ENCODE results near the gene PLA2G6. TPM values are rescaled to one million over a fixed set of nuclear protein-coding genes. Genes with fewer than 3 reads are reported as not detected.

Gene PLA2G6
- total RNA-seq, 1 donor = 19.7 TPM

DNA sequence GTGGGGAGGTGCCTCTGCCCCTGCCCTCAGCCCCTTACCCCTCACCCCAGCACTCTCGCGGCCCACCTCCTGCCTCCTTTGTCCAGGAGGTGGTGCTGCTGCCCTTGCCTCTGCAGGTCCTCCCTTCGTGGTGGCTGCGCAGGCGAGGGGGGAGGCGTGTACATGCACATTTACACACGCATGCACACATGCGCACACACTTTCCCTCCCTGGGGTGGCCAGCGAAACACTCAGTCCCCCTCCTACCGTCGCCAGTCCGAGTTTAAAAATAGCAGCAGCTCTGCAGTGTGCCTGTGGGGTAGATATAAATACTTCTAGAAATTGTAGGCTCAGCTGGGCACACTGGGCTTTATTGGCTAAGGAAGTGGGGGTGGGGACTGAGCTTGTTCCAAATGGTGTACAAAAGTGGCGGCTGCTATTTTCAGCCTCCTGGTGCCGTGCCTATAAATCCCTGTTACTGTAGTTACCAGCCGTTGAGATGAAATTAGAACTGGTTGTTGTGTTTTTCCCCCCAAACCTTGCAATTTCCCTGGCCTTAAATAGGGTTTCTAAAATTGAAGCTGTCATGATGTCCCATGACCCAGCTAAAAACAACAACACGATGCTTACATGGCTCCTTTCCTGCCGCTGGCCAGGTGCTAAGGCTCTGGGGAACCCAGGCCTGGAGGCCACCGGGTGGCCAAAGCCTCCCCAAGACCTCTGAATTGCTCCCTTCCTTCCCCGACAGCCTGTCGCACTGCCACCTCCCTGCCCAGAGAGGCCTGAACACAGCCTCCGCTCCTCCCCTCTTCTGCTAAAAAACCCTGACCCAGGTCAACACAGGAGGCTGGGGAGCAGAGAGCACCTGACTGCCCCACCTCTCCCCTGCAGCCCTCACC, 112.0 kb downstream of the PLA2G6 start:
- Histone ChIP-seq H3K4me1 (ENCODE audit: insufficient read depth, low read length) (no peaks in the 10 kb centered on the region), H3K9me3 (ENCODE audit: low read depth, low read length) (no peaks in the 10 kb centered on the region), H3K27me3 (ENCODE audit: insufficient read depth, low read length) (no peaks in the 10 kb centered on the region), H3K4me3 (ENCODE audit: low read length) (no peak overlapping the region)

DNA sequence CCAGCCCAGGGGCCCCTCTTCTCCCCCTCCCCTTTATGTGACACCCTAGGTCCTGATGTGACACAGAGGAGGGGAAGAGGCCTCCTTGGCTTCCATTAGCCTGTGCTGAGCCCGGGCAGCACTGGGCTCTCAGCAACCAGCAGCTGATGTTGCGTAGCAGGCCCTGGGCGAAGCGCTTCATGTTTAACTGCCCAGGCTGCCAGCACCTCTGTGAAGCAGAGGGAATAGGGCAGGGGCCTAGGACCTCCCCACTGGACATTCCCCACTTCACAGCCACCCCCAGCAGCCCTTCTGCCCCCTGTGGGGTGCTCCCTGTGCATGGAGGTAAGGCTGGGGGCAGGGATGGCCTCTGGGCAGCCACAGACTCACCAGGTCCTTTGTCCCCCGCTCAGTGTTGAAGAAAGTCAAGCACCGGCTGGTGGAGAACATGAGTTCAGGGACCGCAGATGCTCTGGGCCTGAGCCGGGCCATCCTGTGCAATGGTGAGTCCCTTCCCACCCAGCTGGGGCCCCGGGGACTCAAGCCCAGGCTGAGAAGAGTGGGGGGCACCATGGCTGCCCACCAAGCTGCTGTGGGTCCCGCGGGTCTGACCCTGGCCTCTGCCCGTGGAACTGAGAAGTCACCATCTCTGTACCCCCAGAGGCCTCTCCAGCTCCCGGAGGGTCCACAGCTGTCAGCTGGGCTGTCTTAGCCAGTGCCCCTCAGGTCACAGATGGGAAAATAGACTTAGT, 112.8 kb downstream of the PLA2G6 start:
- H3K4me1 ChIP-seq (ENCODE audit: insufficient read depth, low read length) = no peaks in the 10 kb centered on the region
- no peak overlapping the region for H3K4me3 ChIP-seq (ENCODE audit: low read length)
- H3K27me3 ChIP-seq (ENCODE audit: insufficient read depth, low read length) = no peaks in the 10 kb centered on the region
- no peaks in the 10 kb centered on the region for H3K9me3 ChIP-seq (ENCODE audit: low read depth, low read length)

GRCh38 chr22:38067761-38068360, 113.8 kb downstream of the PLA2G6 start:
- Histone ChIP-seq H3K9me3 (ENCODE audit: low read depth, low read length) (no peaks in the 10 kb centered on the region), H3K27me3 (ENCODE audit: insufficient read depth, low read length) (no peaks in the 10 kb centered on the region), H3K4me3 (ENCODE audit: low read length) (no peak overlapping the region)

GRCh38 chr22:38067028-38067415, 114.6 kb downstream of the PLA2G6 start:
- H3K4me3 ChIP-seq (ENCODE audit: low read length) = no peak overlapping the region
- peaks cover 9% of the 10 kb centered on the region for H3K4me1 ChIP-seq (ENCODE audit: insufficient read depth, low read length)
- no peaks in the 10 kb centered on the region for H3K27me3 ChIP-seq (ENCODE audit: insufficient read depth, low read length)
- H3K9me3 ChIP-seq (ENCODE audit: low read depth, low read length) = no peaks in the 10 kb centered on the region

More at GRCh38 chr22:38067761-38068360, 113.8 kb downstream of the PLA2G6 start:
- H3K4me1 ChIP-seq (ENCODE audit: insufficient read depth, low read length) = peaks cover 5% of the 10 kb centered on the region

DNA sequence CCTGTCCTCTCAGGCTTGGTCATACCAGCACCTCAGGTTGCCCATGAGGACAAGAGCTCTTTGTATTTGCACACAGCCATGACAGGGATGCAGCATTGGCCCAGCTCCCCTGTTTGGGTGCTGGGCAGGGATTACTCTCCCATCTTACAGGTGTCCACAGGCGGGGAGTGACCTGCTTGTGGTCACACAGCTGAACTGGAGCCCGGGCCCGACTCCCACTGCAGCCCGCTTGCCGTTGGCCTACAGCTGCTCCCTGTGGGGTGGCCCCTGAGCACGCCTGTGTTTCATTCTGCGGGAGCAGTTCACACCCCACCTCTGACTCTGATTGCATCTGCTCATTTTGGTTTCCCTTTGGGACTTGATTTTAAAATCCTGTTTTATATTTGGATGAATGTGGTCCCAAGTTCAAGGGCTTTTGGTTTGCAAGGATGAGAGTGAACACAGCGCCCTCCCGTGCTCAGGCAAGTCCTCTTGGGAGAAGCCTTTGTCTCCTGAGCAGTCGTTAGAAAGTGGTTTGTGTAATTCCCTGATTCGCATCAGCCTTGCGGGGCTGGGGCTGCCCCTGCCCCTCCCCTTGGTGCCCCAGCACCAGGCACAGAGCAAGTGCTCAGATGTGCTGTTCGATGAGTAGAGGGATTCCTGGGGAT, 115.1 kb downstream of the PLA2G6 start:
- H3K9me3 ChIP-seq (ENCODE audit: low read depth, low read length) = no peaks in the 10 kb centered on the region
- peaks cover 9% of the 10 kb centered on the region for H3K4me1 ChIP-seq (ENCODE audit: insufficient read depth, low read length)
- H3K27me3 ChIP-seq (ENCODE audit: insufficient read depth, low read length) = no peaks in the 10 kb centered on the region
- no peak overlapping the region for H3K4me3 ChIP-seq (ENCODE audit: low read length)

- Histone ChIP-seq H3K27me3 (ENCODE audit: insufficient read depth, low read length) (no peaks in the 10 kb centered on the region), H3K4me1 (ENCODE audit: insufficient read depth, low read length) (peaks cover 9% of the 10 kb centered on the region), H3K4me3 (ENCODE audit: low read length) (no peak overlapping the region), H3K9me3 (ENCODE audit: low read depth, low read length) (no peaks in the 10 kb centered on the region)
Observed at GRCh38 chr22:38065539-38065938, 116.1 kb downstream of the PLA2G6 start.

- H3K27me3 ChIP-seq (ENCODE audit: insufficient read depth, low read length) = no peaks in the 10 kb centered on the region
- no peak overlapping the region for H3K4me3 ChIP-seq (ENCODE audit: low read length)
- H3K9me3 ChIP-seq (ENCODE audit: low read depth, low read length) = no peaks in the 10 kb centered on the region
- H3K4me1 ChIP-seq (ENCODE audit: insufficient read depth, low read length) = peaks cover 9% of the 10 kb centered on the region
Observed at GRCh38 chr22:38062791-38063190, 118.8 kb downstream of the PLA2G6 start.

Other genes with a start within 250 kb of the PLA2G6 start
- gene C22orf23, start 228.2 kb downstream of the PLA2G6 start, total RNA-seq = not detected
- gene POLR2F, start 228.1 kb downstream of the PLA2G6 start, total RNA-seq = 8.4 TPM
- not detected for gene SOX10, start 197.3 kb downstream of the PLA2G6 start, total RNA-seq
- 10.6 TPM for gene PICK1, start 124.4 kb downstream of the PLA2G6 start, total RNA-seq
- not detected for gene SLC16A8, start 97.6 kb downstream of the PLA2G6 start, total RNA-seq
- gene BAIAP2L2, start 71.1 kb downstream of the PLA2G6 start, total RNA-seq = 0.31 TPM
- 37.3 TPM for gene MAFF, start 20.2 kb upstream of the PLA2G6 start, total RNA-seq
- gene TMEM184B, start 91.2 kb upstream of the PLA2G6 start, total RNA-seq = 14.3 TPM
- gene CSNK1E, start 135.6 kb upstream of the PLA2G6 start, total RNA-seq = 69.1 TPM